NT2/D1 (cell line): ENCODE data around the gene FNDC3B.

ENCODE experiments used
- SUZ12 ChIP-seq: IDR thresholded peaks from 2 replicates; pipeline ENCODE4 v1.6.1; 2011; ENCODE audit not compliant: insufficient read length, insufficient read depth; ENCODE audit errors: extremely low read depth
- YY1 ChIP-seq: IDR thresholded peaks from 2 replicates; pipeline ENCODE4 v1.6.1; 2011; ENCODE audit not compliant: insufficient read length, insufficient read depth
- ZNF274 ChIP-seq: IDR thresholded peaks from 2 replicates; pipeline ENCODE4 v1.6.1; 2011; ENCODE audit warnings: mild to moderate bottlenecking, low read depth, low read length

- TF ChIP-seq ZNF274 (no peak), YY1 (no peak), SUZ12 (no peak)
These were observed 170.2 kb downstream of the FNDC3B start for GRCh38 chr3:172209333-172210321.
